Activated CD4-positive, alpha-beta T cell treated with anti-CD3 and anti-CD28 coated beads for 4 hours (primary cell): ENCODE measurements around the gene ZNF605.
A peak's percentile ranks its signal among the peaks of the same experiment; 100 is the strongest.
"Not testable (repeated sequence)": the region's sequence is repeated elsewhere in the genome, so short reads cannot be mapped to it uniquely, and the experiment has no call there.

ENCODE experiments used
- DNase-seq, 2 donors: peaks; one replicate each; pipeline ENCODE4 v3.0.0-alpha.2; 2020

ZNF605 gene

GRCh38 chr12:132956011-132956788, at the start of gene ZNF605:
Gene ZNF605, minus strand, starts transcription at chr12:132956306. Its CDS starts 10,671 bp downstream, at chr12:132945635.
- peak; percentile 79 to 85 for DNase-seq

- DNase-seq: no peak
Measured at GRCh38 chr12:132998741-132999140, 42.6 kb upstream of the ZNF605 start.

GRCh38 chr12:132986885-132987225, 30.7 kb upstream of the ZNF605 start:
- no peak for DNase-seq

GRCh38 chr12:132986001-132986884, 30.1 kb upstream of the ZNF605 start, which contains the start of gene ZNF26:
Gene ZNF26, plus strand, starts transcription at chr12:132986367. Its CDS starts 474 bp downstream, at chr12:132986841.
- DNase-seq: peak; percentile 85 to 87

- peak in 1 of 2 donors; percentile 29 for DNase-seq
Measured at GRCh38 chr12:132976870-132977269, 20.8 kb upstream of the ZNF605 start.

GRCh38 chr12:132972374-132972773, 16.3 kb upstream of the ZNF605 start:
- DNase-seq: no peak

- DNase-seq: no peak
Measured at GRCh38 chr12:132967736-132968135, 11.6 kb upstream of the ZNF605 start.

GRCh38 chr12:132966676-132967415, 10.7 kb upstream of the ZNF605 start:
- DNase-seq: no peak

- no peak for DNase-seq
Measured at GRCh38 chr12:132965796-132966195, 9.7 kb upstream of the ZNF605 start.

GRCh38 chr12:132963947-132964346, 7.8 kb upstream of the ZNF605 start:
- DNase-seq: not testable (repeated sequence)

- DNase-seq: not testable (repeated sequence)
Measured at GRCh38 chr12:132961790-132962189, 5.7 kb upstream of the ZNF605 start.

GRCh38 chr12:132955094-132956010, 754 bp downstream of the ZNF605 start:
- no peak for DNase-seq

GRCh38 chr12:132954471-132955048, 1.5 kb downstream of the ZNF605 start:
- DNase-seq: no peak

GRCh38 chr12:132953771-132954170, 2.3 kb downstream of the ZNF605 start:
- no peak for DNase-seq

- DNase-seq: no peak
Measured at GRCh38 chr12:132953163-132953425, 3.0 kb downstream of the ZNF605 start.

GRCh38 chr12:132952371-132953162, 3.5 kb downstream of the ZNF605 start:
- no peak for DNase-seq

GRCh38 chr12:132951649-132952048, 4.5 kb downstream of the ZNF605 start:
- no peak for DNase-seq

- no peak for DNase-seq
Measured at GRCh38 chr12:132950844-132951535, 5.1 kb downstream of the ZNF605 start.

GRCh38 chr12:132949936-132950837, 5.9 kb downstream of the ZNF605 start:
- no peak for DNase-seq
